Immature natural killer cell (primary cell): ENCODE data around the gene TRIM43B. TPM values are rescaled to one million over a fixed set of nuclear protein-coding genes. Genes with fewer than 3 reads are reported as not detected.
"Not testable (repeated sequence)": the region's sequence is repeated elsewhere in the genome, so short reads cannot be mapped to it uniquely, and the experiment has no call there.

ENCODE experiments used
- DNase-seq, 3 donors: peaks; one replicate each; pipeline ENCODE4 v3.0.0; 2022; ENCODE audit warnings: mixed read lengths in 1 of 3
- H3K27ac Mint-ChIP-seq, 6 donors: one replicate each; pipeline ENCODE4 v1.8.0; 2020; ENCODE audit warnings: mixed read lengths in 6 of 6, mild to moderate bottlenecking in 5 of 6, inconsistent platforms in 4 of 6, moderate library complexity in 3 of 6
- H3K27me3 Mint-ChIP-seq, 3 donors: one replicate each; pipeline ENCODE4 v1.8.0; 2020 to 2021; ENCODE audit warnings: low read depth in 3 of 3, mild to moderate bottlenecking in 3 of 3, mixed read lengths in 3 of 3, moderate library complexity in 3 of 3, inconsistent platforms in 1 of 3
- H3K36me3 Mint-ChIP-seq, 3 donors: one replicate each; pipeline ENCODE4 v1.8.0; 2020; ENCODE audit warnings: mixed read lengths in 3 of 3, inconsistent platforms in 2 of 3, mild to moderate bottlenecking in 2 of 3
- H3K4me1 Mint-ChIP-seq, 2 donors: one replicate each; pipeline ENCODE4 v1.8.0; 2020; ENCODE audit warnings: inconsistent platforms in 2 of 2, mild to moderate bottlenecking in 2 of 2, mixed read lengths in 2 of 2, moderate library complexity in 1 of 2
- H3K4me3 Mint-ChIP-seq, 5 donors: one replicate each; pipeline ENCODE4 v1.8.0; 2020; ENCODE audit warnings: mild to moderate bottlenecking in 5 of 5, mixed read lengths in 5 of 5, inconsistent platforms in 3 of 5, moderate library complexity in 3 of 5
- H3K9me3 Mint-ChIP-seq, 6 donors: one replicate each; pipeline ENCODE4 v1.8.0; 2020; ENCODE audit warnings: mild to moderate bottlenecking in 6 of 6, mixed read lengths in 6 of 6, inconsistent platforms in 4 of 6, moderate library complexity in 3 of 6
- polyA plus RNA-seq, 3 donors: library from polyadenylated mRNA; unstranded; fragments of 300-500 nt; fragmentation: Illumina TruSeq; gene quantifications; one replicate each; pipeline ENCODE4 v1.2.3, GENCODE V29; 2021

The TRIM43B gene
- polyA plus RNA-seq, 3 donors from 2014 or later = not detected

GRCh38 chr2:95467984-95468383, 16.6 kb downstream of the TRIM43B start:
- H3K27me3 Mint-ChIP-seq, H3K4me3 Mint-ChIP-seq, DNase-seq, H3K36me3 Mint-ChIP-seq, H3K4me1 Mint-ChIP-seq, H3K9me3 Mint-ChIP-seq, H3K27ac Mint-ChIP-seq: not testable (repeated sequence)

- not testable (repeated sequence) for H3K4me1 Mint-ChIP-seq, H3K36me3 Mint-ChIP-seq, H3K4me3 Mint-ChIP-seq, H3K27ac Mint-ChIP-seq, H3K27me3 Mint-ChIP-seq, H3K9me3 Mint-ChIP-seq, DNase-seq
Measured at GRCh38 chr2:95466572-95466971, 18.0 kb downstream of the TRIM43B start.

- not testable (repeated sequence) for H3K4me3 Mint-ChIP-seq, H3K4me1 Mint-ChIP-seq, H3K27ac Mint-ChIP-seq, H3K9me3 Mint-ChIP-seq, DNase-seq, H3K36me3 Mint-ChIP-seq, H3K27me3 Mint-ChIP-seq
Measured at GRCh38 chr2:95463292-95463691, 21.3 kb downstream of the TRIM43B start.

GRCh38 chr2:95445317-95445716, 39.2 kb downstream of the TRIM43B start:
- DNase-seq, H3K9me3 Mint-ChIP-seq, H3K36me3 Mint-ChIP-seq, H3K4me3 Mint-ChIP-seq, H3K4me1 Mint-ChIP-seq, H3K27ac Mint-ChIP-seq, H3K27me3 Mint-ChIP-seq: not testable (repeated sequence)

GRCh38 chr2:95442474-95443099, 42.0 kb downstream of the TRIM43B start:
- not testable (repeated sequence) for H3K4me1 Mint-ChIP-seq, H3K27me3 Mint-ChIP-seq, H3K4me3 Mint-ChIP-seq, DNase-seq, H3K9me3 Mint-ChIP-seq, H3K27ac Mint-ChIP-seq, H3K36me3 Mint-ChIP-seq

GRCh38 chr2:95435872-95436209, 48.7 kb downstream of the TRIM43B start:
- H3K4me1 Mint-ChIP-seq, H3K4me3 Mint-ChIP-seq, H3K27ac Mint-ChIP-seq, DNase-seq, H3K36me3 Mint-ChIP-seq, H3K9me3 Mint-ChIP-seq, H3K27me3 Mint-ChIP-seq: not testable (repeated sequence)

- not testable (repeated sequence) for H3K9me3 Mint-ChIP-seq, DNase-seq, H3K27me3 Mint-ChIP-seq, H3K27ac Mint-ChIP-seq, H3K36me3 Mint-ChIP-seq, H3K4me1 Mint-ChIP-seq, H3K4me3 Mint-ChIP-seq
Measured at GRCh38 chr2:95435162-95435871, 49.2 kb downstream of the TRIM43B start.

- H3K4me3 Mint-ChIP-seq, H3K27me3 Mint-ChIP-seq, H3K27ac Mint-ChIP-seq, H3K4me1 Mint-ChIP-seq, DNase-seq, H3K36me3 Mint-ChIP-seq, H3K9me3 Mint-ChIP-seq: not testable (repeated sequence)
Measured at GRCh38 chr2:95434507-95435076, 50.0 kb downstream of the TRIM43B start.

GRCh38 chr2:95433973-95434372, 50.6 kb downstream of the TRIM43B start:
- not testable (repeated sequence) for DNase-seq, H3K4me3 Mint-ChIP-seq, H3K4me1 Mint-ChIP-seq, H3K36me3 Mint-ChIP-seq, H3K27ac Mint-ChIP-seq, H3K27me3 Mint-ChIP-seq, H3K9me3 Mint-ChIP-seq

- H3K36me3 Mint-ChIP-seq, H3K27me3 Mint-ChIP-seq, H3K9me3 Mint-ChIP-seq, DNase-seq, H3K4me3 Mint-ChIP-seq, H3K4me1 Mint-ChIP-seq, H3K27ac Mint-ChIP-seq: not testable (repeated sequence)
Measured at GRCh38 chr2:95433373-95433772, 51.2 kb downstream of the TRIM43B start.

- H3K9me3 Mint-ChIP-seq, DNase-seq, H3K27me3 Mint-ChIP-seq, H3K27ac Mint-ChIP-seq, H3K36me3 Mint-ChIP-seq, H3K4me3 Mint-ChIP-seq, H3K4me1 Mint-ChIP-seq: not testable (repeated sequence)
Measured at GRCh38 chr2:95429748-95430467, 54.6 kb downstream of the TRIM43B start.

GRCh38 chr2:95427196-95427867, 57.2 kb downstream of the TRIM43B start:
- H3K27me3 Mint-ChIP-seq, H3K27ac Mint-ChIP-seq, H3K4me1 Mint-ChIP-seq, H3K4me3 Mint-ChIP-seq, H3K9me3 Mint-ChIP-seq, DNase-seq, H3K36me3 Mint-ChIP-seq: not testable (repeated sequence)
